Activated CD4-positive, CD25-positive, alpha-beta regulatory T cell treated with anti-CD3 and anti-CD28 coated beads, Interleukin-2, amount 50 U/mL, for 72 hours (primary cell): Measurements from ENCODE around the gene C3orf70.

Source experiments
- DNase-seq: peaks from one replicate; pipeline ENCODE4 v3.0.0; 2021

The C3orf70 gene

GRCh38 chr3:185042312-185043050, 110.4 kb downstream of the C3orf70 start:
- DNase-seq, result no peak

DNA sequence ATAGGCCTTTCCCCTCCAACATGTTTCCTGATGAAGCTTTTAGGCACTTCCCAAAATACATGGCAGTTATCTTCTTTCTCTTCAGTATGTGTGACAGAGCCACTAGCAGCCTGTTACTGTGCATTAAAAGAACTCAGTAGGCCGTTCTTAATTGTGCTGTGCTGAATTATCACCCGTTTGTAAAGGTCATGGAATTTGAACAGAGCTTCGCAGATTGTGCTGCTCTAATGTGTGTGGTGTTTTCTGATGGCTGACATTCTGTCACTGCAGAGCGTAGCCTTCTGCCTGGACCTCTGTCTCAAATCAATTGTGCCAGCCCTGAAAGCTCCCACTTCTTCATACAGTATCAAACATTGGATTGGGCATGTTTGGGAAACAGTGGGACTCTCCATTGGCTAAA, 111.3 kb downstream of the C3orf70 start:
- no peak for DNase-seq

- DNase-seq, result no peak
Measured at GRCh38 chr3:185040425-185040824, 112.4 kb downstream of the C3orf70 start.

DNA sequence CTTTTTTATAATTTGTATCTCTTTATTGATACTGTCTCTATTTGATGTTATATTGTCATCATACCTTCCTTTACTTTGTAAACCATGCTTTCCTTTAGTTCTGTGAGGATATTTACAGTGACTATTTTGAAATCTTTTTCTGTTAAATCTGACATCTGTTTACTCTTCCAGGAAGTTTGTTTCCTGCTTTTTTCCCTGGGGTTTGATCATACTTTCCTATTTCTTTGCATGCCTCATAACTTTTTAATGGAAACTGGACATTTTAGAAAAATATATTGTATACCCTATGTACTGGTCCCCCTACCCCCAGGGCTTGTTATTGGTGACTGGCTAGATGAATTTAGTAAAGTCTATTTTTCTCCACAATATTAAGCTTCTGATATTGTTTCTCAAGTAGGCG, 115.1 kb downstream of the C3orf70 start:
- no peak for DNase-seq

GRCh38 chr3:185030951-185031350, 121.9 kb downstream of the C3orf70 start:
- DNase-seq, result no peak

GRCh38 chr3:185030399-185030798, 122.5 kb downstream of the C3orf70 start:
- DNase-seq, result no peak

DNA sequence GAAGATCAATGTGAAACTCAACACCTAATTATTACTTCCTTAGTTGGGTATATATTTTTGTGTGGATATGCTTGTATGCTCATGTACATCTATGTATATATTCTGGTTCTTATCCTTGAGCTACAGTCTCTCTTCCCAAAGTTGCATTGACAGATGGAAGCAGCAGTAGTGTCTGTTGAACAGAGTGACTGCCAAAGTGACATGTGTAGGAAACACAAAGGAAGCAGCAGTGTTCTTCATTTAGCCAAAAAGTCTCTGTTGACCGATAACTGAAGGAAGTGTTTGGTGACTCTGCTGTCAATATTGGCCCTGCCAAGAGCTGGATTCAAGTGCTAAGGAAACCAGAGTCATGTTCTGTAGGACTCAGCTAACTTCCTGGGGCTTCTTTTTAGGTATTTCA, 123.8 kb downstream of the C3orf70 start:
- DNase-seq, result no peak

GRCh38 chr3:185028121-185028520, 124.7 kb downstream of the C3orf70 start:
- DNase-seq, result no peak
